ENCODE data around the gene HOXA6.

HOXA6 gene

GRCh38 chr7:27137640-27138315 lies 9.8 kb downstream of the HOXA6 start:
- Histone ChIP-seq H3K4me3 (ENCODE audit: low read length in 2 of 2) (peak overlapping the region; percentile 78 to 94), H3K4me1 (ENCODE audit: control insufficient read depth, insufficient read depth, low read length) (peaks cover 51% of the 10 kb centered on the region)

DNA sequence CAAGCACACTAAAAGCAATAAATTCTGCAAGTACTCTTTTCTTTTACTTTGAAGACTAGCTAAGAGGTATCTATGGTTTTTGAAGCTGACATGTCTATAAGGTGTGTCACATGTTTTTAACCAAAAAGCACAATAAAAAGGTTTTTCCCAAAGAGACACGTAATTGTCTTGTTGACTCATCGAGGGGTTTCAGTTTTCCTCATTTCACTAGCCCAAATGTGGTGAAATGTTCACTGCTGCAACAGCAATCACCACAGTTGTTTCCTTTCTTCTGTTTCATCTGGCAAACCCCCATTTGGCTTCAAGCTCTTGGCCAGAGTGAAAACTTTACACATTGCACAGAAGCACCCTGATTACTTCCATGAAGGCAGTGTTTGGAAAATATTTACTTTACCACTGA lies 13.2 kb downstream of the HOXA6 start:
- Histone ChIP-seq H3K9me3 (ENCODE audit: control insufficient read depth in 2 of 2, low read length in 2 of 2) (no peaks in the 10 kb centered on the region), H3K27me3 (ENCODE audit: control insufficient read depth in 1 of 2, insufficient read depth in 2 of 2, low read length in 2 of 2) (no peaks in the 10 kb centered on the region), H3K27ac (ENCODE audit: low read length) (peak overlapping the region; percentile 95), H3K4me1 (ENCODE audit: control insufficient read depth, insufficient read depth, low read length) (peaks cover 55% of the 10 kb centered on the region), H3K9ac (ENCODE audit: low read length in 2 of 2) (peak overlapping the region in 1 of 2 donors; percentile 26), H3K36me3 (ENCODE audit: control insufficient read depth in 2 of 2, insufficient read depth in 2 of 2, low read length in 2 of 2) (no peaks in the 10 kb centered on the region), H3K4me3 (ENCODE audit: low read length in 2 of 2) (peak overlapping the region; percentile 42 to 52)

More at GRCh38 chr7:27137640-27138315, 9.8 kb downstream of the HOXA6 start:
- H3K9me3 ChIP-seq (ENCODE audit: control insufficient read depth in 2 of 2, low read length in 2 of 2): no peaks in the 10 kb centered on the region
- peak overlapping the region in 1 of 2 donors; percentile 93 for H3K9ac ChIP-seq (ENCODE audit: low read length in 2 of 2)
- H3K27ac ChIP-seq (ENCODE audit: low read length): peak overlapping the region; percentile 95
- no peaks in the 10 kb centered on the region for H3K27me3 ChIP-seq (ENCODE audit: control insufficient read depth in 1 of 2, insufficient read depth in 2 of 2, low read length in 2 of 2)
- H3K36me3 ChIP-seq (ENCODE audit: control insufficient read depth in 2 of 2, insufficient read depth in 2 of 2, low read length in 2 of 2): no peaks in the 10 kb centered on the region

DNA sequence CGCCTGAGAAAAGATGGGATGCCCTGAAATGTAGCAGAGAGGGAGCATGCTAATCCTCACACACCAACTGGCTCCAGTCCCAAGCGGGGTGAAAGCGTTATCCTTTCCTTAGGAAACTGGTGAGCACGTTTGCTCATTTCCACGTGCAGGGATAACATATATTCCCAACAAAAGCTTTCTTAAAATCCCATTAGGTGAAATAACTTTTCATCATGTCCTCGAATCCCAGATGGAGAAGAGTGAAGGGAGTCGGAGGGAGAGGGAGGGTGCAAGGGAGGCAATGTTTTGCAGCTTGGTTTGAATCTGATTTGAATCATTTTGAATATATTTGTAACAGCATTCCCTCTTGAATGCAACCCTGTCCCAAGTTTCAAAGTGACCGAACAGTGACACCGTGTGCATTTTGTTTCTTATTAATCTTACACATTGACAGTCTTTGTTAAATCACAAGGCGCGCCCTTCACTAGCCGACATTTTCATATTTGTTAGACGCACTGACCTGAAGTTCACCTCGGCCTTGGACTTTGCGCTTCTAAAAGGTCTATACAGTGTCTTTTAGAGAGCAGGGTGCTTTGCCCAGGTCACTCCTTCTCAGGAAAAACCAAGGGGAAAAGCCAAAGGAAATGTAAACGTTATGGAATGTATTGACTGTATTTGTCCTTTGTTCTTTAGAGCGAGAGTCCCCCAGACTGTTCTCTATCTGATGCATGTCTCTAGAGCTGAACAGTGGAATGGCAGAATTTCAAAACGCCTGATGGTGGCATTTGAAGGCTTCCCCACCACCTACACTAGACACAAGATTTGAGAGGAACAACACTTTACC lies 14.0 kb downstream of the HOXA6 start:
- H3K27me3 ChIP-seq (ENCODE audit: control insufficient read depth in 1 of 2, insufficient read depth in 2 of 2, low read length in 2 of 2): no peaks in the 10 kb centered on the region

GRCh38 chr7:27132978-27133377 lies 14.6 kb downstream of the HOXA6 start:
- peaks cover 61% of the 10 kb centered on the region for H3K4me1 ChIP-seq (ENCODE audit: control insufficient read depth, insufficient read depth, low read length)
- peak overlapping the region; percentile 95 for H3K27ac ChIP-seq (ENCODE audit: low read length)
- H3K27me3 ChIP-seq (ENCODE audit: control insufficient read depth in 1 of 2, insufficient read depth in 2 of 2, low read length in 2 of 2): no peaks in the 10 kb centered on the region
- H3K36me3 ChIP-seq (ENCODE audit: control insufficient read depth in 2 of 2, insufficient read depth in 2 of 2, low read length in 2 of 2): no peaks in the 10 kb centered on the region
- no peaks in the 10 kb centered on the region for H3K9me3 ChIP-seq (ENCODE audit: control insufficient read depth in 2 of 2, low read length in 2 of 2)
- peak overlapping the region in 1 of 2 donors; percentile 26 for H3K9ac ChIP-seq (ENCODE audit: low read length in 2 of 2)
- H3K4me3 ChIP-seq (ENCODE audit: low read length in 2 of 2): peak overlapping the region in 1 of 2 donors; percentile 52

More for the DNA sequence above, 14.0 kb downstream of the HOXA6 start:
- peaks cover 57% of the 10 kb centered on the region for H3K4me1 ChIP-seq (ENCODE audit: control insufficient read depth, insufficient read depth, low read length)
- H3K36me3 ChIP-seq (ENCODE audit: control insufficient read depth in 2 of 2, insufficient read depth in 2 of 2, low read length in 2 of 2): no peaks in the 10 kb centered on the region
- peak overlapping the region; percentile 26 to 47 for H3K9ac ChIP-seq (ENCODE audit: low read length in 2 of 2)
- H3K4me3 ChIP-seq (ENCODE audit: low read length in 2 of 2): peak overlapping the region; percentile 42 to 52
- H3K27ac ChIP-seq (ENCODE audit: low read length): peak overlapping the region; percentile 95
- no peaks in the 10 kb centered on the region for H3K9me3 ChIP-seq (ENCODE audit: control insufficient read depth in 2 of 2, low read length in 2 of 2)

- Histone ChIP-seq H3K36me3 (ENCODE audit: control insufficient read depth in 2 of 2, insufficient read depth in 2 of 2, low read length in 2 of 2) (no peaks in the 10 kb centered on the region), H3K27me3 (ENCODE audit: control insufficient read depth in 1 of 2, insufficient read depth in 2 of 2, low read length in 2 of 2) (no peaks in the 10 kb centered on the region), H3K9me3 (ENCODE audit: control insufficient read depth in 2 of 2, low read length in 2 of 2) (no peaks in the 10 kb centered on the region), H3K9ac (ENCODE audit: low read length in 2 of 2) (peak overlapping the region in 1 of 2 donors; percentile 12), H3K4me3 (ENCODE audit: low read length in 2 of 2) (no peak overlapping the region), H3K27ac (ENCODE audit: low read length) (peak overlapping the region; percentile 98), H3K4me1 (ENCODE audit: control insufficient read depth, insufficient read depth, low read length) (peaks cover 67% of the 10 kb centered on the region)
Observed at GRCh38 chr7:27132214-27132613, 15.4 kb downstream of the HOXA6 start.

GRCh38 chr7:27131390-27131819 lies 16.2 kb downstream of the HOXA6 start:
- Histone ChIP-seq H3K9me3 (ENCODE audit: control insufficient read depth in 2 of 2, low read length in 2 of 2) (no peaks in the 10 kb centered on the region), H3K36me3 (ENCODE audit: control insufficient read depth in 2 of 2, insufficient read depth in 2 of 2, low read length in 2 of 2) (no peaks in the 10 kb centered on the region), H3K4me3 (ENCODE audit: low read length in 2 of 2) (peak overlapping the region; percentile 62 to 93), H3K27me3 (ENCODE audit: control insufficient read depth in 1 of 2, insufficient read depth in 2 of 2, low read length in 2 of 2) (no peaks in the 10 kb centered on the region), H3K27ac (ENCODE audit: low read length) (peak overlapping the region; percentile 98), H3K9ac (ENCODE audit: low read length in 2 of 2) (peak overlapping the region; percentile 75 to 82), H3K4me1 (ENCODE audit: control insufficient read depth, insufficient read depth, low read length) (peaks cover 68% of the 10 kb centered on the region)

DNA sequence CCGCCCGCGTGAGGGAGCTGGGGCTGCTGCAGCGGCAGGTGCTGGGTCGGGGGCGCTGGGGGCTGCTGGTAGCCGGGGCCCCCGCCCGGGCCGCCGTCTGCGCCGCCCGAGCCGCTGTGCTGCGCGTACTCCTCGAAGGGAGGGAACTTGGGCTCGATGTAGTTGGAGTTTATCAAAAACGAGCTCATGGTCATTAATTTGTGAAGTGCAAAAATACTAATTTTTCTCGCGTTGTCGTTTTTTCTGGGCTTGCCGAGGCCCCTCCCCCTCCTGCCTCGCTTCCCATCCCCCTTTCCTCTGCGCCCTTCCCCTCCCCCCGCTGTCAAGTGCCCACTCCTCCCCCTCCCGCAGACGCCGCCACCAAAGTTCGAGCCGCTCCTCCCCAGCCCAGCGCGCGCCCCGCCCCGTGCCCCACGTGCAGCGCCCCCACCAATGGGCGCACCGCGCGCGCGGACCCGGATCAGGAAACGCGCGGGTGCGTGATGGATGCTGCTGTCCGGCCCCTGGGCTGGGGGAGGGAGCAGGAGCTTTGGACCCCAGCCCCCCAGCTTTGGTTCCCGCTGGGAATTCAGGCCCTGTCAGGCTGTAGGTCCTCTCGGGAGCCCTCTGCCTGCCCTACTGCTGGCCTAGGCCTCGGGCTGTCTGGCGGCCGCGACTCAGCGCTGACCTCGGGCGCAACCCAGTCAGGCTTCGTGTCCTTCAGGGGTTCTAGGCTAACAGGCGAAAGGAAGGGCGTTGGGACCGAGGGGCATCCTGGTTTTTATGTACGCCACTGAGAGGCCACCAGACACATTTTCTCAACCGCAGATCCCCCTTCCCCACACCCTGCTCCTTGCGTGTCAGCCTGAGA lies 16.8 kb downstream of the HOXA6 start, which contains the start of gene HOXA4:
TSS of gene HOXA4 (minus strand) at position 218 of the 850 bp plus-strand sequence. CDS start at position 194, 24 bp downstream.
- no peaks in the 10 kb centered on the region for H3K9me3 ChIP-seq (ENCODE audit: control insufficient read depth in 2 of 2, low read length in 2 of 2)
- H3K9ac ChIP-seq (ENCODE audit: low read length in 2 of 2): peak within 1 kb of the TSS; percentile 89 to 90
- no peaks in the 10 kb centered on the region for H3K36me3 ChIP-seq (ENCODE audit: control insufficient read depth in 2 of 2, insufficient read depth in 2 of 2, low read length in 2 of 2)
- peaks cover 70% of the 10 kb centered on the region for H3K4me1 ChIP-seq (ENCODE audit: control insufficient read depth, insufficient read depth, low read length)
- H3K27ac ChIP-seq (ENCODE audit: low read length): peak within 1 kb of the TSS; percentile 98
- no peaks in the 10 kb centered on the region for H3K27me3 ChIP-seq (ENCODE audit: control insufficient read depth in 1 of 2, insufficient read depth in 2 of 2, low read length in 2 of 2)
- H3K4me3 ChIP-seq (ENCODE audit: low read length in 2 of 2): peak within 1 kb of the TSS; percentile 88 to 93

DNA sequence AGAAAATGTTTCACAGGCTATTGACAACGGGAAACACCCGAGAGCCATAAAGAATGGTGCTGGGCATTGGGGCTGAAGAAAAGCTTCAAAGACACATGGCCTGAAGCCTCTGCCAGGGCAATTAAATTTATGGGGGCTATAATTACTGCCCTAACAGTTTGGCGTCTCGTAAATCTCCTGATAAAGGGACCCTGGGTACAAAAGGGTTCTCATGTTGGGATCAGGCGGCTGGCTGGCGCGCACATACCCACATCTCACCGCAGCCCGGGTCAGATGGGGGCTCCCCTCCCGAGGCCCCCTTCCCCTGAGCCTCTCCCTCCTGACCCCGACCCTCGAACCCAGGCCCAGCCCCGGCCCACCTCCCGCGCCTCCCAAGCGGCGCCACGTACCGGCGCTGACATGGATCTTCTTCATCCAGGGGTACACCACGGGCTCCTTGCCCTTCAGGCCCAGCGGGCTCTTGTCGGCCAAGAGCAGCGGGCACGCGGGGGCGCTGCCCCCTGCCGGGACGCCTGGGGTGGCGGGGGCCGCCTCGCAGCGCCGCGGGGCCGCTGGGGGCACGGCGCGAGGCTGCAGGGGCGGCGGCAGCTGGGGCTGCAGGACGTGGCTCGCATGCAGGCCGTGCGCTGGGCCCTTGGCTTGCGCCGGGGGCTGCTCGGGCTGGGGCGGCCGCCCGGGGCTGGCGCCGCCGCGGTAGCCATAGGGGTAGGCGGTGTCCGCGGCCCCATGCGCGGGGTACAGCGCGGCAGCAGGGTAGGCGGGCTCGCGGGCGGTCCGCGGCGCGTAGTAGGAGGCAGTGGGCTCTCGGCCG lies 17.6 kb downstream of the HOXA6 start:
- Histone ChIP-seq H3K27me3 (ENCODE audit: control insufficient read depth in 1 of 2, insufficient read depth in 2 of 2, low read length in 2 of 2) (no peaks in the 10 kb centered on the region), H3K27ac (ENCODE audit: low read length) (peak overlapping the region; percentile 98), H3K4me1 (ENCODE audit: control insufficient read depth, insufficient read depth, low read length) (peaks cover 72% of the 10 kb centered on the region), H3K9me3 (ENCODE audit: control insufficient read depth in 2 of 2, low read length in 2 of 2) (no peaks in the 10 kb centered on the region), H3K4me3 (ENCODE audit: low read length in 2 of 2) (peak overlapping the region; percentile 88 to 93), H3K36me3 (ENCODE audit: control insufficient read depth in 2 of 2, insufficient read depth in 2 of 2, low read length in 2 of 2) (no peaks in the 10 kb centered on the region), H3K9ac (ENCODE audit: low read length in 2 of 2) (peak overlapping the region; percentile 89 to 90)

GRCh38 chr7:27128776-27129728 lies 18.5 kb downstream of the HOXA6 start:
- no peaks in the 10 kb centered on the region for H3K27me3 ChIP-seq (ENCODE audit: control insufficient read depth in 1 of 2, insufficient read depth in 2 of 2, low read length in 2 of 2)
- peaks cover 78% of the 10 kb centered on the region for H3K4me1 ChIP-seq (ENCODE audit: control insufficient read depth, insufficient read depth, low read length)
- H3K27ac ChIP-seq (ENCODE audit: low read length): peak overlapping the region; percentile 98
- H3K9ac ChIP-seq (ENCODE audit: low read length in 2 of 2): peak overlapping the region; percentile 89 to 90
- peak overlapping the region; percentile 88 to 93 for H3K4me3 ChIP-seq (ENCODE audit: low read length in 2 of 2)
- no peaks in the 10 kb centered on the region for H3K9me3 ChIP-seq (ENCODE audit: control insufficient read depth in 2 of 2, low read length in 2 of 2)
- no peaks in the 10 kb centered on the region for H3K36me3 ChIP-seq (ENCODE audit: control insufficient read depth in 2 of 2, insufficient read depth in 2 of 2, low read length in 2 of 2)
